Lower leg skin (tissue), 3 donors: ENCODE measurements around the gene JPH3.

Experiments
- POLR2A ChIP-seq, 2 donors: fragments of 450-650 bp; IDR thresholded peaks; one replicate each; pipeline ENCODE4 v1.6.1; 2016 to 2017; ENCODE audit warnings: antibody characterized with exemption in 2 of 2, mild to moderate bottlenecking in 1 of 2, moderate library complexity in 1 of 2
- TF ChIP-seq, protein P1 (sequence below), 3 donors: fragments of 450-650 bp; IDR thresholded peaks; one replicate each; pipeline ENCODE4 v1.5.1; 2016; ENCODE audit warnings: antibody characterized with exemption in 3 of 3, mild to moderate bottlenecking in 3 of 3, moderate library complexity in 2 of 3

DNA sequence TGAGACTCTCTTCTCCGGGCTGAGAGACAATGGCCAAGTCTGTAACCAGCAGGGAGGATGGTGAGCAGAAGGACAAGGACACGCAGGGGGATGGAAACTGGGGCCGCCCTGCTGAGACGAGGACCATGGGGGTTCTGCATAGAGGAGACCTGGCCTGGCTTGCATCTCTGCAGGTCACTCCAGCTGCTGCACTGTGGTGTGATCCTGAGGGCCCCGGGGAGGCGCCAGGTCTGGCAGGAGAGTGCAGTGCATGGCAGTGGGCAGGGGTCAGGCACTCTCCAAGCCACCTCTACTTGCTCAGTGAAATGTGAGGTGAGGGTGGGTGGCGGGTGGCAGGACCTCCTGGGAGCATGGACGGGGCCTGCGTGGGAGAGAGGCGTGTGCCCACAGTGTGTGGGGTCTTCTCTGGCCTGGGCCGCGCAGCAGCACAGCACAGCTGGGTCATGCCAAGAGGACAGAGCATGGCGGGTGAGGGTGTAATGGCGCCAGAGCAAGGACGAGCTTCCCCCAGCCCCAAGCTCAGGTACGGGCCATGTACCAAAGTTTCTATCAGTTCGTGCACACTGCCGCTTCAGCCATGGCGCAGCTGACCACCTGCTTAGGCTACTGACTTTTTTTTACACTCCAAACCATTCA lies 120.4 kb downstream of the JPH3 start:
- TF ChIP-seq, protein P1, sequence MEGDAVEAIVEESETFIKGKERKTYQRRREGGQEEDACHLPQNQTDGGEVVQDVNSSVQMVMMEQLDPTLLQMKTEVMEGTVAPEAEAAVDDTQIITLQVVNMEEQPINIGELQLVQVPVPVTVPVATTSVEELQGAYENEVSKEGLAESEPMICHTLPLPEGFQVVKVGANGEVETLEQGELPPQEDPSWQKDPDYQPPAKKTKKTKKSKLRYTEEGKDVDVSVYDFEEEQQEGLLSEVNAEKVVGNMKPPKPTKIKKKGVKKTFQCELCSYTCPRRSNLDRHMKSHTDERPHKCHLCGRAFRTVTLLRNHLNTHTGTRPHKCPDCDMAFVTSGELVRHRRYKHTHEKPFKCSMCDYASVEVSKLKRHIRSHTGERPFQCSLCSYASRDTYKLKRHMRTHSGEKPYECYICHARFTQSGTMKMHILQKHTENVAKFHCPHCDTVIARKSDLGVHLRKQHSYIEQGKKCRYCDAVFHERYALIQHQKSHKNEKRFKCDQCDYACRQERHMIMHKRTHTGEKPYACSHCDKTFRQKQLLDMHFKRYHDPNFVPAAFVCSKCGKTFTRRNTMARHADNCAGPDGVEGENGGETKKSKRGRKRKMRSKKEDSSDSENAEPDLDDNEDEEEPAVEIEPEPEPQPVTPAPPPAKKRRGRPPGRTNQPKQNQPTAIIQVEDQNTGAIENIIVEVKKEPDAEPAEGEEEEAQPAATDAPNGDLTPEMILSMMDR (IDR thresholded peaks at IDR 0.05): no peak
- no peak for TF ChIP-seq POLR2A (IDR thresholded peaks at IDR 0.05)
